ENCODE results near the gene SLC7A8. TPM values are rescaled to one million over a fixed set of nuclear protein-coding genes. Genes with fewer than 3 reads are reported as not detected.

The SLC7A8 gene
- total and polyA plus RNA-seq, 3 donors from 2014 or later: 73.5 to 94.2 (median 78.2) TPM

DNA sequence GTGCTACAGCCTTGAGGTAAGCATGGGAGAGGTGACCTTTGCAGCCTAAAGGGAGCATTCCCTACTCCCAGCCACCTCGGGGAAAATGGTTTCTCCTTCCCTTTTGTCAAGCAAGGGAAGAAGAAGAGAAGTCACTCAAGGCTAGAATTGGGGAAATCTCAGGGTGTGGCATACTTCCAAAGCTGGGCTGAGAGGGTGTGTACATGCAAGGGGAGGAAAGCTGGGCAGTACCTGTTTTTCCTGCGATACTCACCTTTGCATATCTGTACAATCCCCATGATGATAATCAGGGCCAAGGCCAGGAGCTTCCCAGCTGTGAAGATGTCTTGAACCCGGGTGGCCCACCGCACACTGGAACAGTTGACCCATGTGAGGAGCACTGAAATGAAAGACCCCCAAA, 40.6 kb downstream of the SLC7A8 start:
- Histone ChIP-seq H3K9me3 (no peaks in the 10 kb centered on the region), H3K27me3 (no peaks in the 10 kb centered on the region), H3K4me1 (peaks cover 10% of the 10 kb centered on the region), H3K27ac (no peak overlapping the region), H3K4me3 (no peak overlapping the region), H3K36me3 (ENCODE audit: low read depth, missing control alignments) (no peaks in the 10 kb centered on the region)
- TF ChIP-seq, protein P1, sequence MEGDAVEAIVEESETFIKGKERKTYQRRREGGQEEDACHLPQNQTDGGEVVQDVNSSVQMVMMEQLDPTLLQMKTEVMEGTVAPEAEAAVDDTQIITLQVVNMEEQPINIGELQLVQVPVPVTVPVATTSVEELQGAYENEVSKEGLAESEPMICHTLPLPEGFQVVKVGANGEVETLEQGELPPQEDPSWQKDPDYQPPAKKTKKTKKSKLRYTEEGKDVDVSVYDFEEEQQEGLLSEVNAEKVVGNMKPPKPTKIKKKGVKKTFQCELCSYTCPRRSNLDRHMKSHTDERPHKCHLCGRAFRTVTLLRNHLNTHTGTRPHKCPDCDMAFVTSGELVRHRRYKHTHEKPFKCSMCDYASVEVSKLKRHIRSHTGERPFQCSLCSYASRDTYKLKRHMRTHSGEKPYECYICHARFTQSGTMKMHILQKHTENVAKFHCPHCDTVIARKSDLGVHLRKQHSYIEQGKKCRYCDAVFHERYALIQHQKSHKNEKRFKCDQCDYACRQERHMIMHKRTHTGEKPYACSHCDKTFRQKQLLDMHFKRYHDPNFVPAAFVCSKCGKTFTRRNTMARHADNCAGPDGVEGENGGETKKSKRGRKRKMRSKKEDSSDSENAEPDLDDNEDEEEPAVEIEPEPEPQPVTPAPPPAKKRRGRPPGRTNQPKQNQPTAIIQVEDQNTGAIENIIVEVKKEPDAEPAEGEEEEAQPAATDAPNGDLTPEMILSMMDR (IDR thresholded peaks at IDR 0.05): no peak
- no peak for TF ChIP-seq POLR2A (IDR thresholded peaks at IDR 0.05)
- 83 to 89% methylated on average over 2 to 4 of the region's 4 CpGs for WGBS, 2 donors
- intact Hi-C loops (cut with DNase I; ENCODE audit: low total_unique reads): no loop called here
- DNase-seq: no peak

DNA sequence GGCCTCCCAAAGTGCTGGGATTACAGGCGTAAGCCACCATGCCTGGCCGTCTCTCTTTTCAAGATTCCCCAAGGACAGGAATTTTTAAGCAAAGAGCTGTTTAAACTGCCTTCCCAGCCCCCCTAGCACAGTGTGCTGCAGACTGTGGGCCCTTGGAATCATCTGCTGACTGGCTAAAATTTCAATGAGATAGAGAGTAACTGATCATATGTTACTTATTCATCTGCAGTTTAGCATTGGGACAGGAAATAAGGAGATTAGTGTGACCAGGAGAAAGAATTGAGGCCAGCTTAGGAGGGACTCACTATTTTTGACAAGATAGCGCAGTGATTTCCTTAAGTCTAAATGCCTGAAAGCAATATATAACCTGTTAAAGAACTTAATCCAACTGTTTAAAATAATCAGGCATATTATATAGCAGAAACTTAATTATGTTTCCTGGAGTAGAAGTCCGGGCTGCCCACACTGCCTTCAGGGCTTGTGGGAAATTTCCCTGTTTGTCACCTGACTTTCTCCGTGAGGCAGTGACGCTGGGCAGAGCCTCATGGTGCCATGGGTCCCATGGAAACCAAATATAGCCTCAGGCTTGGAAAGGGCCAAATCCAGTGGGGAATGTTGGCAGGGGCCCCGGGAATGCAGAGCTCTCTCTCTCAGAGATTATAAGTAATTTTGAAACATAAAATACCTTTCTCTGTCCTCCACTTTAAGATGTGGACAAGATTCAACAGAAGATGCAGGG, 41.6 kb downstream of the SLC7A8 start:
- Histone ChIP-seq H3K27me3 (no peaks in the 10 kb centered on the region), H3K36me3 (ENCODE audit: low read depth, missing control alignments) (no peaks in the 10 kb centered on the region), H3K4me1 (peaks cover 7% of the 10 kb centered on the region), H3K4me3 (no peak overlapping the region), H3K27ac (peak overlapping the region in 1 of 2 donors; percentile 5), H3K9me3 (no peaks in the 10 kb centered on the region)
- WGBS, 2 donors: 63 to 69% methylated on average over 7 of the region's 7 CpGs
- intact Hi-C loops (cut with DNase I; ENCODE audit: low total_unique reads): no loop called here
- no peak for TF ChIP-seq POLR2A (IDR thresholded peaks at IDR 0.05)
- TF ChIP-seq, protein P1 (IDR thresholded peaks at IDR 0.05): no peak
- peak; percentile 72 for DNase-seq

DNA sequence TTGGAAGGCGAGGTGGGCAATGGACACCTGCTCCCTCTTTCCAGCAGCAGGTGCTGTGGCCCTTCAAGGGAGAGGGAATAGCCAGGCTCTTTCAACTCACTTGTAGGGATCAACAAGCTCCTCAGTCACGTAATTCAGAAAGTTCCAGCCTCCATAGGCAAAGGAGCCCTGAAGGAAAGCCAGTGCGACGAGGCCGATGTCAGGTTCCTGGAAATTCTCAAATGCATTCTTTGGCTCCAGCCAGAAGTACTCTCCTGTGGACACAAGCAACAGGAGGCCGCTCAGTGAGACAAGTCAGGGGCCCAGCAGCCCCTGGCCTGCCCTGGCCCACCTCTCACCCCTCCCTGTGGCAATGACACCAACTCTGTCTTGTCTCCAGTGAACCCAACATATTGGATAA, 43.1 kb downstream of the SLC7A8 start:
- Histone ChIP-seq H3K4me1 (no peaks in the 10 kb centered on the region), H3K9me3 (no peaks in the 10 kb centered on the region), H3K27me3 (no peaks in the 10 kb centered on the region), H3K27ac (no peak overlapping the region), H3K4me3 (no peak overlapping the region), H3K36me3 (ENCODE audit: low read depth, missing control alignments) (no peaks in the 10 kb centered on the region)
- no peak for DNase-seq
- intact Hi-C loops (cut with DNase I; ENCODE audit: low total_unique reads): no loop called here
- TF ChIP-seq, protein P1 (IDR thresholded peaks at IDR 0.05): no peak
- TF ChIP-seq POLR2A (IDR thresholded peaks at IDR 0.05): no peak
- 90 to 91% methylated on average over 5 to 6 of the region's 6 CpGs for WGBS, 2 donors

DNA sequence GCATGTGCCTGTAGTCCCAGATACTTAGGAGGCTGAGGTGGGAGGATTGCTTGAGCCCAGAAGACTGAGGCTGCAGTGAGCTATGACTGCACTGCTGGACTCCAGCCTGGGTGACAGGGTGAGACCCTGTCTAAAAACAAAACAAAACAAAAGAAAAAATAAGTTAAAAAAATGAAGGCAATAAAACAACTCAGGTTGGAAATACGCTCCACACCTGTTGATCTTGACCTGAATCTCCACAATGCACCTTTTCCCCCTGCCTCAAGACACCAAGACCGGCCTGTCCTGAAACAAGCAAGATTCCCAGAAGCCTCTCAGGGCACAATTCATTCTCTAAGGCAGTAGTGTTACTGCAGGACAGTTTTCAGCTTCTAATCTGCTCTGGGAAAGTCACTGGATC, 43.6 kb downstream of the SLC7A8 start:
- no peak overlapping the region for H3K4me3 ChIP-seq
- 94 to 97% methylated on average over 2 of the region's 2 CpGs for WGBS, 2 donors
- H3K36me3 ChIP-seq (ENCODE audit: low read depth, missing control alignments): no peaks in the 10 kb centered on the region
- TF ChIP-seq, protein P1 (IDR thresholded peaks at IDR 0.05): no peak
- no peak for TF ChIP-seq POLR2A (IDR thresholded peaks at IDR 0.05)
- intact Hi-C loops (cut with DNase I; ENCODE audit: low total_unique reads): no loop called here
- no peak overlapping the region for H3K27ac ChIP-seq
- no peaks in the 10 kb centered on the region for H3K27me3 ChIP-seq
- no peak for DNase-seq
- no peaks in the 10 kb centered on the region for H3K9me3 ChIP-seq
- H3K4me1 ChIP-seq: no peaks in the 10 kb centered on the region

Data from testis (tissue), 3 donors.